ENCODE results near the gene PYGO2. TPM values are rescaled to one million over a fixed set of nuclear protein-coding genes. Genes with fewer than 3 reads are reported as not detected.

Gene PYGO2
- polyA plus RNA-seq, 1 donor (not counting 4 experiments of a cell fraction or from before 2014, with no cell fraction given): 15.1 TPM

GRCh38 chr1:154972517-154973343 is 11.1 kb upstream of the PYGO2 start:
- H3K27ac ChIP-seq (ENCODE audit: control insufficient read depth, insufficient read depth, low read length): peak overlapping the region; percentile 99
- peak overlapping the region; percentile 57 to 79 (median 75) for H3K4me3 ChIP-seq (ENCODE audit: control insufficient read depth in 2 of 3, extremely low read depth in 1 of 3, insufficient read depth in 2 of 3, low read depth in 1 of 3, low read length in 3 of 3)
- H3K4me1 ChIP-seq (ENCODE audit: control insufficient read depth, extremely low read depth, insufficient read depth, low read length): peaks cover 54% of the 10 kb centered on the region
- dilution Hi-C loops (cut with MboI; ENCODE audit: extremely low pct_ligation_motif_present, low sequenced_read_pairs): no loop called here
- TF ChIP-seq EZH2 (IDR thresholded peaks at IDR 0.05; ENCODE audit: low read length) (no peak), CTCF (optimal IDR thresholded peaks at IDR 0.05 in 1 of 3, IDR thresholded peaks at IDR 0.05 in 1 of 3, conservative IDR thresholded peaks at IDR 0.05 in 1 of 3; ENCODE audit: extremely low read depth in 1 of 3, insufficient read depth in 2 of 3, low read length in 3 of 3) (no peak)
- DNase-seq (ENCODE audit: low read depth, low spot score): peak; percentile 89
- H2AFZ ChIP-seq (ENCODE audit: control insufficient read depth, low read length): no peak overlapping the region
- peaks cover 3 to 18% of the 10 kb centered on the region in 2 experiments for H3K36me3 ChIP-seq (ENCODE audit: control insufficient read depth in 2 of 2, extremely low read depth in 1 of 2, insufficient read depth in 2 of 2, low read length in 2 of 2)
- no peaks in the 10 kb centered on the region for H4K20me1 ChIP-seq (ENCODE audit: control insufficient read depth, extremely low read depth, insufficient read depth, low read length)
- no peaks in the 10 kb centered on the region for H3K9me1 ChIP-seq (ENCODE audit: control insufficient read depth, extremely low read depth, insufficient read depth, low read length)
- peak overlapping the region; percentile 96 for H3K9ac ChIP-seq (ENCODE audit: control insufficient read depth, extremely low read depth, insufficient read depth, low read length)
- FAIRE-seq: peak; percentile 52
- peaks cover 57% of the 10 kb centered on the region for H3K79me2 ChIP-seq (ENCODE audit: control insufficient read depth, insufficient read depth, low read length)
- H3K27me3 ChIP-seq (ENCODE audit: control insufficient read depth, extremely low read depth, insufficient read depth, low read length): no peaks in the 10 kb centered on the region
- no peaks in the 10 kb centered on the region for H3K9me3 ChIP-seq (ENCODE audit: control insufficient read depth, low read depth, low read length)
- peak overlapping the region; percentile 76 for H3K4me2 ChIP-seq (ENCODE audit: control insufficient read depth, extremely low read depth, insufficient read depth, low read depth, low read length)

- dilution Hi-C loops (cut with MboI; ENCODE audit: extremely low pct_ligation_motif_present, low sequenced_read_pairs): no loop called here
- DNase-seq (ENCODE audit: low read depth, low spot score) (no peak), FAIRE-seq (no peak)
- Histone ChIP-seq H3K4me2 (ENCODE audit: control insufficient read depth, extremely low read depth, insufficient read depth, low read depth, low read length) (peak overlapping the region; percentile 76), H3K9me1 (ENCODE audit: control insufficient read depth, extremely low read depth, insufficient read depth, low read length) (no peaks in the 10 kb centered on the region), H3K4me1 (ENCODE audit: control insufficient read depth, extremely low read depth, insufficient read depth, low read length) (peaks cover 56% of the 10 kb centered on the region), H3K4me3 (ENCODE audit: control insufficient read depth in 2 of 3, extremely low read depth in 1 of 3, insufficient read depth in 2 of 3, low read depth in 1 of 3, low read length in 3 of 3) (peak overlapping the region; percentile 20 to 65 (median 64)), H3K79me2 (ENCODE audit: control insufficient read depth, insufficient read depth, low read length) (peaks cover 57% of the 10 kb centered on the region), H3K9me3 (ENCODE audit: control insufficient read depth, low read depth, low read length) (no peaks in the 10 kb centered on the region), H3K27ac (ENCODE audit: control insufficient read depth, insufficient read depth, low read length) (peak overlapping the region; percentile 99), H4K20me1 (ENCODE audit: control insufficient read depth, extremely low read depth, insufficient read depth, low read length) (no peaks in the 10 kb centered on the region), H3K36me3 (ENCODE audit: control insufficient read depth in 2 of 2, extremely low read depth in 1 of 2, insufficient read depth in 2 of 2, low read length in 2 of 2) (peaks cover 7 to 19% of the 10 kb centered on the region in 2 experiments), H3K27me3 (ENCODE audit: control insufficient read depth, extremely low read depth, insufficient read depth, low read length) (no peaks in the 10 kb centered on the region), H2AFZ (ENCODE audit: control insufficient read depth, low read length) (no peak overlapping the region), H3K9ac (ENCODE audit: control insufficient read depth, extremely low read depth, insufficient read depth, low read length) (peak overlapping the region; percentile 96)
- TF ChIP-seq EZH2 (IDR thresholded peaks at IDR 0.05; ENCODE audit: low read length): no peak
- no peak for TF ChIP-seq CTCF (optimal IDR thresholded peaks at IDR 0.05 in 1 of 3, IDR thresholded peaks at IDR 0.05 in 1 of 3, conservative IDR thresholded peaks at IDR 0.05 in 1 of 3; ENCODE audit: extremely low read depth in 1 of 3, insufficient read depth in 2 of 3, low read length in 3 of 3)
Observed at GRCh38 chr1:154972213-154972516, 10.6 kb upstream of the PYGO2 start.
